LoVo (cell line): ENCODE results near the gene GPR35.

Experiments
- DNase-seq: peaks from one replicate; pipeline ENCODE4 v3.0.0-alpha.2; 2016; ENCODE audit warnings: low spot score

The GPR35 gene

DNA sequence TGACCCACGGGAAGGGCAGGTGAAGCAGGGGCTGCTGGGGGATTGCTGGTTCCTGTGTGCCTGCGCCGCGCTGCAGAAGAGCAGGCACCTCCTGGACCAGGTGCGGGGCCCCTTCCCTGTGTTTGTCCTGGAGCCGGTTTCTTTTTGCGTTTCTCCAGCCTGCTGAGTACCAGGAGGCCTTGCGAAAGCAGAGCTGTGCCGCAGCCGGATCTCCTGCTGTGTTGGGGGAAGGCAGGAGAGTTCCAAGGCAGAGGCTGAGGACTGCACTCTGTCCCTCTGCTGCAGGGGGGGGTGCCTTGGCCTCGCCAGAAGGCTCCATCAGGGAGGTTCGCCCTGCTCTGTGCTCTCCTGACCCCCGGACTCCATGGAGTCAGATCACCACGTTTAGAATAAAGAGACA is 35.9 kb upstream of the GPR35 start:
- no peak for DNase-seq

DNA sequence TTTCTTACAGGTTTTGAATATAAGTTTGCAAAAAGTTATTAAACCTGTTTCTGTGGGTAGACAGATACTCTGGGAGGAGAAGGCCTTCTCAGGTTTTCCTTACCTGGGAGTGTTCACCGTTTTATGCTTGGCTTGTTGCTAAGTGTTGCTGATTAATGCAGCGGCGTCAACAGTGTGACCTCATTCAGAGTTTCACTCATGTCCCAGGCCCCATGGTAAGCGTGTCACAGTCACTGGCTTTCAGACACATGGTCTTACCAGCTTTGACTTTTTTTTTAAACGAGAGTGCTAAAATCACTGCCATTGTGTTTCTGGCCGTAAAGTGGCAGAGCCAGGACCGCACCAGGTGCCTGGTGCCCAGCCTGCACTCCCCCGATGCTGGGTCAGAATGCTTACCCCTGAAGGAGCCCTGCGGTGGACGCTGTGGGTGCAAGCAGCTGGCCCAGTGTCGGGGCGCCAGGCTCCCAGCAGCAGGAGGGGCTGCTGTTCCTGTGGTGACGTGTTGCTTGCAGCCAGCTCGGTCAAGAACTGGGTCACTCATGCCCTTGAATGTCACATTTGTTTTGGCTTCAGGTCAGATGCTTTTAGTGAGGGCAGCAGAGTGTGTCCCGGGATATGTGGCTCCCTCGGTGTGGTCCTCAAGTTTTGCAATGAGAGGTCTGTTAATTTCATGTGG is 35.3 kb upstream of the GPR35 start:
- DNase-seq, result no peak

DNA sequence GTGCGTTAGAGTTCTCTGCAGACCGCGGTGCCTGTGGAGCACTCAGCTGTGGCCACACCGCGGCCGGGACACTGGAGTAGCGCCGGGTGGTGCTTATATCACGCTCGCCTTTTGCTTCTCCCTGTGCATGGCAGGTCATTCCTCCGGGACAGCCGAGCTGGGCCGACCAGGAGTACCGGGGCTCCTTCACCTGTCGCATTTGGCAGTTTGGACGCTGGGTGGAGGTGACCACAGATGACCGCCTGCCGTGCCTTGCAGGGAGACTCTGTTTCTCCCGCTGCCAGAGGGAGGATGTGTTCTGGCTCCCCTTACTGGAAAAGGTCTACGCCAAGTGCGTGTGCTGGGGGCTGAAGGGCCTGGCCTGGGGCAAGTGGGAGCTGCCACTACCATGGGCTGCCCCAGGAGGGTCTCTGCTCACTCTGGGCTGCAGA is 34.6 kb upstream of the GPR35 start:
- no peak for DNase-seq

DNA sequence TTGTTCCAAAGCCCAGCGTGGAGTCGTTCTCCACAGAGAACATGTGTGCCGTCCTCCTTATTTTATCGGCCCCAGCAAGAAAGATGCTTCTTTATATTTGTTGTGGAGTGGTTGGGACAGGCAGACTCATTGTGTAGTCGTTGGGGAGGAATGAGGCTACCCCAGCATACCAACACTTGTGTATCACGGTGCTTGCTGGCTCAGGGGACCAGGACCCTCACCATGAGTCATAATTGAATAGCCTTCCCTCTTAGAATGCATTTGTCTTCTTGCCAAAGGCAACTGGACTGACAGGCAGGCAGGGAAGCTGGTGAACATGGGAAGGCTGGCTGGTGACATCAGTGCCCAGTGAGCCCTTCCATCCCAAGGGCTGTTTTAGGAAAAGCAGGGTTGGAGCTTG is 34.1 kb upstream of the GPR35 start:
- no peak for DNase-seq

DNA sequence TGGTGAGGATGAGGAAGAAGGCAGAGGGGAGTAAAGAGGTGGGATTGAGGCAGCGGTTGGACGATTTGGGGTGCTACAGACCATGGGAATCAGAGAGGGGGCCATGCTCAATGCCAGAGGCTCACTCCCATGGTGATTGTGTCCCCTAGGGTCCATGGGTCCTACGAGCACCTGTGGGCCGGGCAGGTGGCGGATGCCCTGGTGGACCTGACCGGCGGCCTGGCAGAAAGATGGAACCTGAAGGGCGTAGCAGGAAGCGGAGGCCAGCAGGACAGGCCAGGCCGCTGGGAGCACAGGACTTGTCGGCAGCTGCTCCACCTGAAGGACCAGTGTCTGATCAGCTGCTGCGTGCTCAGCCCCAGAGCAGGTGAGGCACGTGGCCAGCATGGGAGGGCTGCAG is 33.5 kb upstream of the GPR35 start:
- no peak for DNase-seq

DNA sequence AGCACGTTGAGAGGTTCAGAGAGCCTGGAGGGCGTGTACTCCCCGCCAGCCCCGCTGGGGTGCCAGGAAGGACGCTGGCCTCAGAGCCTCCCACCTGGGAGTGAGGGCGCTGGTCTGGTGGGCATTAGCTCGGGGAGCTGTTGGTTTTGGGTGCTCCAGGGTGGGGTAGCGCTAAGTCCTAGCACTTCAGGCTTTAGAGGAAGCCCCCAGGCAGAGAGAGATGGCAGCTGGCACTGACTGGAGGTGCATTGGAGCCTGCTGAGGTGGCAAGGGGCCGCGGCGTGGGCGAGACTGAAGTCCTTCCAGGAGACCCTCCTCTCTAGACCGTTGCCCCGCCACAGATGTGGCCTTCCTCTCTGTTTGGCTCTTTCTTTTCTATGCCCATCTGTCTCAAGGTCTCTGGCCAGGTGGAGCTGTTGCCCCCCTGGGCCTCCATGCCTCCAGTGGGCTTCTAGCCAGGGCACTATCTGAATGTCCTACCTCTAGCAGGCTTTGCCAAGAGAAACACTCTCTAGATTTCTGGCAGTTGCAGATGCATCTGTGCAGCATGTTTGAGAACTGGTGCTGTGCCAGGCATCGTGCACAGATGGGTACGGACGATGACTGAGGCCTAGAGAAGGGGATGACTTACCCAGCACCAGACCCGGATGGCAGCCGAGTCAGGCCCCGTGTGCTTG is 32.1 kb upstream of the GPR35 start:
- DNase-seq, result no peak

DNA sequence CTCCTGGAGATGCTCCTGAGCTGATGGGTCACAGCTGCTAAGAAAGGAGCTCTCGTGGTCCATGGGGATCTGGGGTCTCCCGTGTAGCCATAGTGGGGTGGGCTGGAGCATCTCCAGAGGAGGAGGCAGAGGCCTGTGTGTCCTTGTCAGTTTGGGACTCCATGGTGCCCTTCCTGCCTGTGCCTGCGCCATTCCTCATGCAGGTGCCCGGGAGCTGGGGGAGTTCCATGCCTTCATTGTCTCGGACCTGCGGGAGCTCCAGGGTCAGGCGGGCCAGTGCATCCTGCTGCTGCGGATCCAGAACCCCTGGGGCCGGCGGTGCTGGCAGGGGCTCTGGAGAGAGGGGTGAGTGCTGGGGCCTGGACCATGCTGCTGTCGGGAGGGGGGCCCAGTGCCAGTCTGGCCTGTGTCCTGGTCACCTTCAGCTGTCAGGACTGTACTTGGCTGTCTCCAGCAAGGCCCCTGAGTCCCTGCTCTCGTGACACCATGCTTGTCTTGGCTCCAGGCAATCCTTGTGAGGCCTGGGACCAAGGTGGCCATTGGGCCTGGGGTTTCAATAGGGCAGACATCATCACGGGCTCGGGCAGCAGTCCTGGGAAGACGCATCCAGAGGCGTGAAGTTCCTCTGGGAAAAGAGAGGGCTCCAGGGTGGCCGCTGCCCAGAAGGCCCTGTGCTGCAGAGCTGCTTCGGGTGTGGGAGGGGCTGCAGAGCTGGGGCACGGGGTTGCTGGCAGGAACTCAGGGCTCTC is 31.4 kb upstream of the GPR35 start:
- DNase-seq, result no peak

DNA sequence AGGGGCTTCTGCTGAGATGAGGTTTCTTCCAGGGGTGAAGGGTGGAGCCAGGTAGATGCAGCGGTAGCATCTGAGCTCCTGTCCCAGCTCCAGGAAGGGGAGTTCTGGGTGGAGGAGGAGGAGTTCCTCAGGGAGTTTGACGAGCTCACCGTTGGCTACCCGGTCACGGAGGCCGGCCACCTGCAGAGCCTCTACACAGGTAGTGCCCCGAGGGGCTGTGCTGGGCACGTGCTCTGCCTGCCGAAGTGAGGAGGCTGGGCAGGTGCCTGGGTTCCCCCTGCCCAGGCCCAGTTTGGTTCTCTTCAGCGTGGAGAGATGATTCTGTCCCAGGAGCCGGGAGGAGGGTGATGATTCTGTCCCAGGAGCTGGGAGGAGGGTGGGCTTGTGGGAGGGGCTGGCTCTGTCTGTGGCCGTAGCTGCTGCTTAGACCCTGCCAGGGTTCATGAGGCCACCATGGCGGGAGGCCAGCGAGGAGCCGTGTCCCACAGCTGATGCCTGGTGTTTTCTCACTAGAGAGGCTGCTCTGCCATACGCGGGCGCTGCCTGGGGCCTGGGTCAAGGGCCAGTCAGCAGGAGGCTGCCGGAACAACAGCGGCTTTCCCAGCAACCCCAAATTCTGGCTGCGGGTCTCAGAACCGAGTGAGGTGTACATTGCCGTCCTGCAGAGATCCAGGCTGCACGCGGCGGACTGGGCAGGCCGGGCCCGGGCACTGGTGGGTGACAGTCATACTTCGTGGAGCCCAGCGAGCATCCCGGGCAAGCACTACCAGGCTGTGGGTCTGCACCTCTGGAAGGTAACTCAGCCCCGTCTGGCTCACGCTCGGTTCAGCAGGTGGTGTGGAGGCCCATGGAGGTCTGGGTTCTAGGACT is 30.5 kb upstream of the GPR35 start:
- no peak for DNase-seq

DNA sequence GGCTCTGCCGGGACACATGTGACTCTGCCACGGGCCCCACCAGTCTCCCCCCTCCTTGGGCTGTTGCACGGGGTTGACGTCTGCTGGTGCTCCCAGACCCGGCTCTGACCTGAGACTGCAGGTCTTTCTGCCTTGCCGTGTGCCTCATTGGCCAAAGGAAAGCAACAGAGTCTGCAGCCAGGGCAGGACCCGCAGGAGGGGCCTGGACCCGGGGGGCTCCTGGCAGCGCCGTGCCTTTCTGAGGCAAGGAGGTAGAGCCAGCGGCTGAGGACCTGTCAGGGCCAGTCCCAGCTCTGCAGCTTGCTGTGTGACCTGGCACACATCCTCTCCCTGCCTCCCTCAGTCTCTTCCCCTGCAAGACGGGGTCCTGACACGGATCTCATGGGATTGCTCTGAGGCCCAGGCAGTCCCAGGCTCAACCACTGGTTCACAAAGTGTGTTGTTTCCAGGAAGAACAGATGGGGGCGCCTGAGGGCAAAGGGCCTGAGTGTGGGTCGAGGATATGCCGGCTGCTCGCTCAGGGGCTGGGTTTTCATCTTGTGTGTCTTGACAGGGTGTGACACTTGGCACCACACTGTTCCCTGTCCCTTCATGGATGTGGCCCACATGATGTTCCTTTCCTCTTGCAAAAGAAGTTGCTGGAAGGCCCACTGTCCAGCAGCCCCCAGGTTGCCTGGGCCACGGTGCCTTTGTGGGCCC is 29.8 kb upstream of the GPR35 start:
- no peak for DNase-seq

DNA sequence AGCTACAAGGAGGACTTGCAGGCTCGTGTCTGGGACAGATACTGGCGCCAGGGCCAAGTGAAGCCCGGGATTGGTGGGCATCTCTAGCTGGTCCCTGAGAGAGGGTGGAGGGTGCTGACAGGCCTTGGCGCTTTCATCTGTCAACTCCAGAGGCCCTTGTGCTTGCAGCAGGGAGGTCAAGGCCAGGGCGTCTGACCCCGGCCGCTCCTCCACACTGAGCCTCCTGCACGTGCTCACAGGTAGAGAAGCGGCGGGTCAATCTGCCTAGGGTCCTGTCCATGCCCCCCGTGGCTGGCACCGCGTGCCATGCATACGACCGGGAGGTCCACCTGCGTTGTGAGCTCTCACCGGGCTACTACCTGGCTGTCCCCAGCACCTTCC is 29.2 kb upstream of the GPR35 start:
- DNase-seq, result no peak

DNA sequence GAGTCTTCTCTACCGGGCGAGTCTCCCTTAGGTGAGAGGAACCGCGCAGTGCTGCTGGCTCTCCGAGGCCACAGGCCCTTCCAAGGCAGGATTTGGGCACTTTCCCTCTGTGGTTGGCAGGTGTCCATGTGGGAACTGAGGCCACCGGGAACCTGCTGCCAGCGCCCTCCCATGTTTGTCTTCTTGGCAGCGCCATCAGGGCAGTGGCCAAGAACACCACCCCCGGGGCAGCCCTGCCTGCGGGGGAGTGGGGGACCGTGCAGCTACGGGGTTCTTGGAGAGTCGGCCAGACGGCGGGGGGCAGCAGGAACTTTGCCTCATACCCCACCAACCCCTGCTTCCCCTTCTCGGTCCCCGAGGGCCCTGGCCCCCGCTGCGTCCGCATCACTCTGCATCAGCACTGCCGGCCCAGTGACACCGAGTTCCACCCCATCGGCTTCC is 28.8 kb upstream of the GPR35 start:
- no peak for DNase-seq

DNA sequence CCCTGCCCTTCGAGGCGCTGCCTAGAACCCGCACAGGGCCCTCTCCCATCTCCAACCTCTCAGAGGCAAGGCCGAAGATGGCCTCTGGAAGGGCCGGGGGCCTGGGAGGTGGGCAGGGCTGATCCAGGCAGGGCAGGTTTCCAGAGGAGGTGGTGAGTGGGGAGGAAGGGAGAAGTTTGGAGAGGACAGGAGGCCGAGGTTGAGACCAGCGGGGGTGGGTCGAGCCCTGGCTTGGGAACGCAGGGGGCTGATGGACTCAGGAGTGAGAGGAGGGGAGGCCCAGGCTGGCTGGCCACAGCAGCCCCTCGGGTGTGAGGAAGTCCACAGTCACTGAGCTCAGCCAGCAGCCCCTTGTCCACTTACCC is 28.2 kb upstream of the GPR35 start:
- no peak for DNase-seq

DNA sequence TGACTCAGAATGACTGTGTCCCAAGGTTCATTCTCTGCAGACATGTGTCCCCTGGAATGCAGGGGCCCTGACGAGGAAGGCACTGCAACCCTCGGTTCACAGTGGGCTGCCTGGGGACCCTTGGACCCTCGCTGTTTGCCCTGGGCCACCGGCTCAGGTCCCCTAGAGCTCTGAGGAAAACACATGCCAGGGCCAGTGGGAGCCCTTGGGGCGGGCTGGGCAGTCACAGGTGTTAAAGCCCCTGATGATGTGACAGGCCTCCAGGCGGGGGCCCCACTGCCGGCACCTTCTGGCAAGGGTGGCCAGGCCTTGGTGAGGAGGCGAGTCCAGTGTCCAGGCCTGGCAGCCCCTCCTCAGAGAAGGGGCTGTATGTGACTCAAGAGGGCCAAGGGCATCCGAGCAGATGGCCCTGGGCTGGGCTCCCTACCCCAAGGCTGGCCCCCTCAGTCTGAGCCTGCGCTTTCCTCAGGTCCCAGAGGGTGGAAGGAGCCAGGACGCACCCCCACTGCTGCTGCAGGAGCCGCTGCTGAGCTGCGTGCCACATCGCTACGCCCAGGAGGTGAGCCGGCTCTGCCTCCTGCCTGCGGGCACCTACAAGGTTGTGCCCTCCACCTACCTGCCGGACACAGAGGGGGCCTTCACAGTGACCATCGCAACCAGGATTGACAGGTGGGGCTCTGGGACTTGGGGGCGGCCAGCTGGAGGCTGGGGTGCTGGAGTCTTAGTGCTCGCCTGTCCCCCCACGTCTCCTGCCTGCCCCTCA is 27.7 kb upstream of the GPR35 start:
- DNase-seq, result no peak

DNA sequence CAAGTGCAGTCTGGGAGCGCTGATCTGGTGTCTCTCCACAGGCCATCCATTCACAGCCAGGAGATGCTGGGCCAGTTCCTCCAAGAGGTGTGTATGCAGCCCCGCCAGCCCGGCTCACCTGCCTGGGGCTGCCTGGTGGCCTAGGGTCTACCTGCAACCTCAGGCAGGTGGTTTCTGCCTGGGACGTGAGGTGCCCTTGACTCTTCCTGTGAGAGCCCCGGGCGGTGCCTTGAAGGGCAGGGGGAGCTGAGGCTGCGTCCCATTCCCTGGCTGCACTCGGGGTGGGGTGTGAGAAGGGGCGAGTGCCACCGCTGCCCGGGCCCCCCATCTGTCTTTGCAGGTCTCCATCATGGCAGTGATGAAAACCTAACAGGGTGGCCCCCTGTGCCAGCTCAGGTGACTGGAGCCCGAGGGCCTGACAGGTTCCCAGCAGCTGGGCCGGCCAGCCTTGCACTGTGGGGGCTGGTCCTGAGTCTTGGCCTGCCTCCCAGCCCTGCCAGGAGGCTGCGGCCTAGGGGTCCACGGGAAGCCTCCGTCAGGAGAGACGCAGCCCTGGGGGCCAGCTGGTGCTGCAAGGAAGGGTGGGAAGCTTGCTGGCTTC is 26.9 kb upstream of the GPR35 start:
- no peak for DNase-seq

DNA sequence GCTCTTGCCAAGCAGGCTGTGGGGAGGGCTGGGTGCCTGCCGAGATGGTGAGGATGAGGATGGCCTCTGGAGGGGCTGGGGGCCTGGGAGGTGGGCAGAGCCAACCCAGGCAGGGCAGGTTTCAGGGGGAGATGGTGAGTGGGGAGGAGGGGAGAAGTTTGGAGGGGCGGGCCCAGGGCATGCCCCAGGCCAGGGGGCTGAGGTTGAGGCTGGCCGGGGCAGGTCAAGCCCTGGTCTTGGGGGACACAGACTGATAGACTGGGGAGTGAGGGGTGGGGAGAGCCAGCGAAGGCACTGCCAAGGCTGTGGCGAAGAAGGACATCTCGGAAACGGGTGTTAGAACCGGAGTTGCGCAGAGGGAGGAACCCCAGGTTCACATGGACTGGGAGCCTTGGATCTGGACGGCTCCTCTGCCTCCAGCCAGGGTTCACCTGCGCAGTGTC is 26.1 kb upstream of the GPR35 start:
- DNase-seq, result no peak

DNA sequence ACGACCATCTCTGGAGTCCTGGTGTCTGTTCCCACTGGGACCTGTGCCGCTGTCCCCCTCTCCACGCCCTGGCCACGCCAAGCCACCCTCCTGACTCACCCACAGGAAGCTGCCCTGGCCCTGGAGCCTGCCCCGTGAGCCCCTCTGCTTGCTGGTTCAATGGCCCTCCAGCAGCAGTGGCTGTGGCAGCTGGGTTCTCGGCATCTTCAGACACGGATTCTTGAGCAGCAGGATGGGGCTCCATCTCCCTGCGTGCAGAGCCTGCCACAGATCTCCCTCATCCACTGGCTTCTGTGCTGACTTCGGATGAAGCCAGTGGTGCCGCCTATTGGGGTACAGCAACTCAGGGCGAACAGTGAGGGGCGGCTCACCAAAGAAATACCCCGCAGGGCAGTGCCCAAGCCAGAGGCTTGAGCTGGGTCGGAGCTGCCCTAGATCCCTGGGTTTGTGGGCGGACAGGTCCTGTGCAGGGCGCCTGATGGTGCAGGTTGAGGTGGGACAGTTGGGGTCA is 24.8 kb upstream of the GPR35 start:
- no peak for DNase-seq

DNA sequence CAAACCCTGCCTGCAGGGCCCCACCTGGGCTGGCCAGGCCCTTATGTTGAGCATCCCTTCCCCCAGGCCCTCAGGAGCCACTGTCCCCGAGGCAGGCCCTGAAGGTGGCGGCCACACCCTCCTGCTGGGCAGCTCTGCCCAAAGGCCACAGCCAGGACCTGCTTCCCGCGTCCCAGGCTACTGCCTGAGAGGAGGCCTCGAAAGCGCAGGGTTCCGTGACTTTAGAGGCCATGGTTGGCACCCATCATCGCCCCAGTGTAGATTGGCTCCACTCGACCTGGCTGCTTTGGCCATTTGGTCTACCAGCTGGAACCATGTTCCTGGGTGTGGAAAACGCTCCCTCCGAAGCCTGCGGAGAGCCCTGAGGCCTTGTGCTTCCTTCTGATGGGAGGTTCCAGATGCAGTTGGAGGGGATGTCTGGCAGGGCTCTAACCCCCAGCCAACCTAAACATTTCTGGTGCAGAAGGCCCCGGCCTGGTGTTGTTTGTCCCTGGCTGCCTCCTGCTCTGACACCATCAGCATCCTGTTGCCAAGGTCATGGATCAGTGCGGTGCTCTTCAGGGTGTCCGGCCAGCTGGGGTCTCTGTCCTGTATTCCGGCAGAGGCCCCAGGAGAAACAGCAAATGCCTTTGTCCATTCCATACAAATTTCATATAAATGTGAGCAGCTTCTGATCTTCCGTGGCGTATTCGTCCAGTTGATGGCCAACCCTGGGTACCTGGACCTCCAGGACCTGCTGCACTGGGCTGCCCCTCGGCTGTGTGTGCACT is 24.0 kb upstream of the GPR35 start:
- DNase-seq, result no peak

DNA sequence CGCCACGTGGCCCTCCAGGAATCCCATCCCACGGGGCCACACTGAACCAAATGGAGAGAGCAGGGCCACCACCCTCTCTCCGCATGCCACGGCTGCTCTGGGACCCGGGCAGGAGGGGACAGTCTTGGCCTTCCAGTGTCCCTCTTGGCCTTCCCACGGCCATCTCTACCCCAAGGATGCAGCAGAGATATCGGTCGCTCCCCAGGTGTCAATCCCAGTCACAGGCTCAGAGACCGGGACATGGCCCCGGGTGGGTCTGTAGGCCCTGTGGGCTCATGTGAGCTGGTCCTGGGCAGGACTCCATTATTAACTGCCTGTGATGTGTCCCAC is 23.5 kb upstream of the GPR35 start:
- no peak for DNase-seq

DNA sequence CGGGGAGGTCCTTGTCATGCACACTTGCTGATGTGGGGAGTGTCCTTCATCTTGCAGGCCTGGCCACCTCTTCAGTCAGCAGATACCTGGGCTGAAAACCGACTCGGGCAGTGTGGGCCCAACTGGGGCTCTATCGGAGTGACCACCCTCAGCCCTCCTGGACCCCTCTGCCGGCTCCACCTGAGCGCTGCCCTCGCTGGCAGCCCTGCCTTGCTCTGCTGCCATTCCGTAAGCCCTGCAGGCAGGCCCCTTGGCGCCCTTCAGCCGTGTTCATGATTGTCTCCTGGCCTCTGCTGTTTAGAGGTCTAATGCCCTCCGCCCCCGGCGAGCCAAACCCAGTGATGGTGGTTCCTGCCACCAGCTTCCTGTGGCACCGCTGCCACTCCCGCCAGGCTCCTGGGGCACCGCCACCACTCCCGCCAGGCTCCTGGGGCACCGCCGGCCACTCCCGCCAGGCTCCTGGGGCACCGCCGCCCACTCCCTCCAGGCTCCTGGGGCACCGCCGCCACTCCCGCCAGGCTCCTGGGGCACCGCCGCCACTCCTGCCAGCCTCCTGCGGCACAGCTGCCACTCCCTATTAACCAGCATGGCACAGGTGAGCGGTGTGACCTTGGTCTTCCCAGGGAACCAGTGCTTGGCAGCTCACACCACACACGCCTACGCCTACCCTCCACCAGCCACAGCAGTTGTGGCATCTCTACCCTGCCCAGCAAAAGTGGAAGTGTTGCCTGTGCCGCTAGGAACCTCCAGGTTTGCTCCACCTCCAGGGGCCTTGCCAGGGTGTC is 22.8 kb upstream of the GPR35 start:
- DNase-seq, result no peak
